GM21529 (cell line): ENCODE measurements around the gene CATSPERZ.

Source experiments
- ATAC-seq: cut with Tn5 transposase; IDR thresholded peaks from one replicate; pipeline ENCODE4 v1.9.1; 2021; ENCODE audit not compliant: unreplicated experiment

CATSPERZ gene

GRCh38 chr11:64263947-64264317, 36.2 kb upstream of the CATSPERZ start:
- ATAC-seq, result no peak

- no peak for ATAC-seq
Observed at GRCh38 chr11:64264371-64264852, 35.7 kb upstream of the CATSPERZ start.

GRCh38 chr11:64265176-64266160, 34.7 kb upstream of the CATSPERZ start:
- no peak for ATAC-seq

GRCh38 chr11:64266339-64266738, 33.8 kb upstream of the CATSPERZ start:
- ATAC-seq, result no peak

GRCh38 chr11:64267207-64267945, 32.8 kb upstream of the CATSPERZ start:
- ATAC-seq, result no peak

- ATAC-seq, result no peak
Observed at GRCh38 chr11:64268025-64268892, 31.9 kb upstream of the CATSPERZ start.

GRCh38 chr11:64268893-64269539, 31.1 kb upstream of the CATSPERZ start:
- ATAC-seq, result peak; percentile 25

- peak; percentile 62 for ATAC-seq
Observed at GRCh38 chr11:64269540-64270220, 30.5 kb upstream of the CATSPERZ start.

- ATAC-seq, result no peak
Observed at GRCh38 chr11:64275031-64275800, 24.9 kb upstream of the CATSPERZ start.

GRCh38 chr11:64275841-64276240, 24.3 kb upstream of the CATSPERZ start:
- no peak for ATAC-seq

- no peak for ATAC-seq
Observed at GRCh38 chr11:64276653-64277431, 23.3 kb upstream of the CATSPERZ start.

GRCh38 chr11:64278576-64279190, 21.5 kb upstream of the CATSPERZ start:
- no peak for ATAC-seq

GRCh38 chr11:64281957-64282770, 18.0 kb upstream of the CATSPERZ start:
- no peak for ATAC-seq

GRCh38 chr11:64283092-64283491, 17.1 kb upstream of the CATSPERZ start:
- no peak for ATAC-seq

- peak; percentile 83 for ATAC-seq
Observed at GRCh38 chr11:64284048-64284961, 15.9 kb upstream of the CATSPERZ start, which contains the start of gene BAD. BAD (minus strand) TSS chr11:64284665; CDS start chr11:64284368, 297 bp downstream.
